ENCODE data around the gene C1orf226. TPM values are rescaled to one million over a fixed set of nuclear protein-coding genes. Genes with fewer than 3 reads are reported as not detected.
A peak's percentile ranks its signal among the peaks of the same experiment; 100 is the strongest.

C1orf226 gene
- total RNA-seq, 1 donor from 2014 or later = 2.7 TPM

GRCh38 chr1:162387226-162388082 lies 5.9 kb downstream of the C1orf226 start:
- peaks cover 2% of the 10 kb centered on the region for H3K27me3 Mint-ChIP-seq (ENCODE audit: unreplicated experiment)
- TF ChIP-seq CTCF (IDR thresholded peaks at IDR 0.05) = no peak
- peaks cover 3% of the 10 kb centered on the region for H3K4me1 Mint-ChIP-seq (ENCODE audit: unreplicated experiment)
- H3K9me3 Mint-ChIP-seq (ENCODE audit: unreplicated experiment) = no peaks in the 10 kb centered on the region
- peak; percentile 64 for DNase-seq (ENCODE audit: extremely low spot score, unreplicated experiment)
- H3K36me3 Mint-ChIP-seq (ENCODE audit: unreplicated experiment) = no peaks in the 10 kb centered on the region
- H3K27ac Mint-ChIP-seq (ENCODE audit: unreplicated experiment) = no peak overlapping the region
- H3K4me3 Mint-ChIP-seq (ENCODE audit: unreplicated experiment) = no peak overlapping the region

GRCh38 chr1:162388083-162388594 lies 6.6 kb downstream of the C1orf226 start:
- Mint-ChIP-seq H3K4me3 (ENCODE audit: unreplicated experiment) (no peak overlapping the region), H3K27me3 (ENCODE audit: unreplicated experiment) (peaks cover 4% of the 10 kb centered on the region), H3K4me1 (ENCODE audit: unreplicated experiment) (peaks cover 3% of the 10 kb centered on the region), H3K9me3 (ENCODE audit: unreplicated experiment) (no peaks in the 10 kb centered on the region), H3K27ac (ENCODE audit: unreplicated experiment) (no peak overlapping the region), H3K36me3 (ENCODE audit: unreplicated experiment) (no peaks in the 10 kb centered on the region)
- DNase-seq (ENCODE audit: extremely low spot score, unreplicated experiment) = peak; percentile 63
- no peak for TF ChIP-seq CTCF (IDR thresholded peaks at IDR 0.05)

- peaks cover 7% of the 10 kb centered on the region for H3K27me3 Mint-ChIP-seq (ENCODE audit: unreplicated experiment)
- no peak overlapping the region for H3K4me3 Mint-ChIP-seq (ENCODE audit: unreplicated experiment)
- no peak overlapping the region for H3K27ac Mint-ChIP-seq (ENCODE audit: unreplicated experiment)
- peak; percentile 56 for DNase-seq (ENCODE audit: extremely low spot score, unreplicated experiment)
- H3K36me3 Mint-ChIP-seq (ENCODE audit: unreplicated experiment) = no peaks in the 10 kb centered on the region
- H3K4me1 Mint-ChIP-seq (ENCODE audit: unreplicated experiment) = peaks cover 3% of the 10 kb centered on the region
- H3K9me3 Mint-ChIP-seq (ENCODE audit: unreplicated experiment) = no peaks in the 10 kb centered on the region
- no peak for TF ChIP-seq CTCF (IDR thresholded peaks at IDR 0.05)
These were observed 7.1 kb downstream of the C1orf226 start for GRCh38 chr1:162388615-162389014.

GRCh38 chr1:162389021-162389818 lies 7.7 kb downstream of the C1orf226 start:
- Mint-ChIP-seq H3K9me3 (ENCODE audit: unreplicated experiment) (no peaks in the 10 kb centered on the region), H3K27me3 (ENCODE audit: unreplicated experiment) (peaks cover 7% of the 10 kb centered on the region), H3K36me3 (ENCODE audit: unreplicated experiment) (no peaks in the 10 kb centered on the region), H3K4me3 (ENCODE audit: unreplicated experiment) (no peak overlapping the region), H3K4me1 (ENCODE audit: unreplicated experiment) (peaks cover 3% of the 10 kb centered on the region), H3K27ac (ENCODE audit: unreplicated experiment) (no peak overlapping the region)
- peak; percentile 30 for DNase-seq (ENCODE audit: extremely low spot score, unreplicated experiment)
- TF ChIP-seq CTCF (IDR thresholded peaks at IDR 0.05) = no peak

- Mint-ChIP-seq H3K27me3 (ENCODE audit: unreplicated experiment) (peaks cover 10% of the 10 kb centered on the region), H3K36me3 (ENCODE audit: unreplicated experiment) (no peaks in the 10 kb centered on the region), H3K4me3 (ENCODE audit: unreplicated experiment) (no peak overlapping the region), H3K27ac (ENCODE audit: unreplicated experiment) (no peak overlapping the region), H3K4me1 (ENCODE audit: unreplicated experiment) (peaks cover 3% of the 10 kb centered on the region), H3K9me3 (ENCODE audit: unreplicated experiment) (no peaks in the 10 kb centered on the region)
- DNase-seq (ENCODE audit: extremely low spot score, unreplicated experiment) = no peak
- no peak for TF ChIP-seq CTCF (IDR thresholded peaks at IDR 0.05)
These were observed 8.4 kb downstream of the C1orf226 start for GRCh38 chr1:162389971-162390370.

Data from osteocyte (in vitro differentiated cells).